ENCODE data around the gene AHNAK2.

DNA sequence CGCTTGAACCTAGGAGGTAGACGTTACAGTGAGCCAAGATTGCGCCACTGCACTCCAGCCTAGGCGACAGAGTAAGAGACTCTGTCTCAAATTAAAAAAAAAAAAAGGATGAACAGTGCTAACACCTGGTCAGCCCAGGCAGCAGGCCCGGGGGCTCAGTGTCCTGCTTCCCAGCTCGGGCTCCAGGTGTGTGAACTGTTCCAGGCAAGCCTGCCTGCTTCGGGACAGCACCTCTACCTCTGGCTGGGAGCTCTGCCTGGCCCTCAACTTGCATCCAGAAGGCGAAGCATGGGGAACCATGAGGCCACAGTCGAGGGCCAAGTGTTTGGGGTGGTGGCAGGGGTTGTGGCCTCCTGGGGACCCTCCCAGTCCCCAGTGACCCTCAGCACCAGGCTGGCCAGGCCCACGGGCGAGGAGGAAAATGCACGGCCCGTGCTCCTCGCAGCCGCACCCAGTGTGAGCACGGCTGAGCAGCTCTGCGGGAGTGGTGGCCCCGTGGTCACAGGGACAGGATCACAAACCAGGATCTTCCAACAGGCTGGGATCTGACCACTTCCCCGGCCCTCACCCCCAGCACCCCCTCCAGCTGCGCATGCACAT lies 27.3 kb upstream of the AHNAK2 start:
- no peak for TF ChIP-seq GATA2 (IDR thresholded peaks at IDR 0.05; ENCODE audit: low read depth, low read length)
- TF ChIP-seq GATA3 (IDR thresholded peaks at IDR 0.05; ENCODE audit: low read depth, low read length), result no peak
